Coronary artery (tissue), 2 donors: Measurements from ENCODE around the gene VAV2.
"Not testable (repeated sequence)": the region's sequence is repeated elsewhere in the genome, so short reads cannot be mapped to it uniquely, and the experiment has no call there.

Experiments used
- DNase-seq: peaks from one replicate; pipeline ENCODE4 v3.0.0-alpha.2; 2017; ENCODE audit warnings: low spot score
- H3K27ac ChIP-seq, 2 donors: fragments of 200-600 bp; sonication (generic); one replicate each; pipeline ENCODE4 v1.5.1; 2016 to 2019
- H3K4me3 ChIP-seq: fragments of 200-600 bp; sonication (generic); 2 replicates; pipeline ENCODE4 v1.5.1; 2016; ENCODE audit warnings: mild to moderate bottlenecking, moderate library complexity
- CTCF ChIP-seq: fragments of 200-600 bp; sonication (generic); IDR thresholded peaks from one replicate; pipeline ENCODE4 v1.5.1; 2019; ENCODE audit warnings: antibody characterized with exemption

VAV2 gene

GRCh38 chr9:133926165-133926856 lies 65.8 kb downstream of the VAV2 start:
- no peak for TF ChIP-seq CTCF
- H3K27ac ChIP-seq, result no peak overlapping the region

DNA sequence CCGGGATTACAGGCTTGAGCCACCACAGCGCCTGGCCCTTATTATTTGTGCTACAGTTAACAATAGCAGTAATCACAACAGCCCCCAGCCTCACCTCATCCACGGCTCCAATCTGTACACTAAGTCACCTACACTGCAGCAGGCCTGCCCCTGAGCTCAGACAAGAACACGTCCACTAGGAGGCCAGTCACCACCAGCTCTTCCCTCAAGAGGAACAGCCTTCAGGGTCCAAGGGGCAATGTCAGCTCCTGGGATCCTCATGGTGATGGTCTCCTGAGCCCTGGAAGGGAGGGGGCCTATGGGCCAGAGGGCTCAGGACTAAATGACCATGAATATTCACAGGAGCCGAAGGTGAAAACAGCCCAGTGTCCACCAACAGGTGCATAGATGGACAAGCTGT lies 67.7 kb downstream of the VAV2 start:
- H3K27ac ChIP-seq, result no peak overlapping the region
- no peak for DNase-seq
- TF ChIP-seq CTCF, result no peak

More at GRCh38 chr9:133926165-133926856, 65.8 kb downstream of the VAV2 start:
- DNase-seq, result no peak
- no peak overlapping the region for H3K4me3 ChIP-seq

GRCh38 chr9:133923608-133924007 lies 68.5 kb downstream of the VAV2 start:
- not testable (repeated sequence) for DNase-seq, H3K27ac ChIP-seq, H3K4me3 ChIP-seq

More for the DNA sequence above, 67.7 kb downstream of the VAV2 start:
- H3K4me3 ChIP-seq, result no peak overlapping the region

- no peak for DNase-seq
- no peak overlapping the region for H3K27ac ChIP-seq
- H3K4me3 ChIP-seq, result no peak overlapping the region
- no peak for TF ChIP-seq CTCF
These were observed 70.3 kb downstream of the VAV2 start for GRCh38 chr9:133921866-133922265.

GRCh38 chr9:133920471-133920870 lies 71.7 kb downstream of the VAV2 start:
- no peak for DNase-seq
- TF ChIP-seq CTCF, result no peak
- Histone ChIP-seq H3K27ac (no peak overlapping the region), H3K4me3 (no peak overlapping the region)

DNA sequence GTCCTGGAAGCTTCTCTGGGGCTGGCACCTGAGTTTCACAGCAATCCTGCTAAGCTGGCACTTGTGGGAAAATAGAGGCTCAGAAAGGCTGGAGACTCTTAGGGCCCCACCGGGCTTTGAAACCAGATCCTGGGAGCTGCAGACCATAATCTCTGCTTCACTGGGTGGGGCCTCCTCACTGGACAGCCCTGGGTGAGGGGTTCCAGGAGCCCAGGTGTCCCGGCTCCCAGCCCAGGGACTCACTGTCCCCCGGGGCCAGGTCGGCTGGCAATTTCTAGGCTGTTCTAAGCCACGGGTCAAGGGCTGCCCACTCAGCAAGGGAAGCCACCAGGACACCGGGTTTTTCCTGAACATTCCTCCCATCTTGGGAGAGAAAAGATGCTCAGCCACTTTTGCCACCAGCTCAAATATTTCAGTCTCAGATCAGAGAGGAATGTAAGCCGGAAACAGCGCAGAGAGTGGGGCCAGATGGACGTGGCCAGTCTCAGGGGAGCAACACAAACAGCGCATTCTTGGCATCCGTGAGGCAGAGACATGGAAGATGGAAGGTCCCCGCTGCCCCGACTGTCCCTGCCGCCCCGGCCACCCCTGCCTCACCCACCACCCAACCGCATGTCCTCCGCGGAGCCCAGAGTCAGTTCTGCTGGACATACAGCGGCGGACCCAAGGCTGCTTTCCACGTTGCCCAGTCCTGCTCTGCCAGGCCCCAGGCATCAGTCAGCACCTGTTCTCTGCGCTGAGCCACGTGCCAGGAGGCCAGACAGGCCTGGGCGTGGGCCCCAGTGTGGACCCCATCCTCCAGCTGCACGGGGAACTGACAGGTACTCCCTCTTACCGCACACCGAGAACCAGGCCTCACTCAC lies 72.6 kb downstream of the VAV2 start:
- DNase-seq, result no peak
- Histone ChIP-seq H3K27ac (peak overlapping the region in 1 of 2 donors; percentile 62), H3K4me3 (peak overlapping the region; percentile 36)
- no peak for TF ChIP-seq CTCF

- Histone ChIP-seq H3K27ac (peak overlapping the region in 1 of 2 donors; percentile 40), H3K4me3 (peak overlapping the region; percentile 42)
- DNase-seq, result no peak
- no peak for TF ChIP-seq CTCF
These were observed 73.9 kb downstream of the VAV2 start for GRCh38 chr9:133918111-133918813.
